Measurements from ENCODE around the gene NUDT22.

NUDT22 gene

DNA sequence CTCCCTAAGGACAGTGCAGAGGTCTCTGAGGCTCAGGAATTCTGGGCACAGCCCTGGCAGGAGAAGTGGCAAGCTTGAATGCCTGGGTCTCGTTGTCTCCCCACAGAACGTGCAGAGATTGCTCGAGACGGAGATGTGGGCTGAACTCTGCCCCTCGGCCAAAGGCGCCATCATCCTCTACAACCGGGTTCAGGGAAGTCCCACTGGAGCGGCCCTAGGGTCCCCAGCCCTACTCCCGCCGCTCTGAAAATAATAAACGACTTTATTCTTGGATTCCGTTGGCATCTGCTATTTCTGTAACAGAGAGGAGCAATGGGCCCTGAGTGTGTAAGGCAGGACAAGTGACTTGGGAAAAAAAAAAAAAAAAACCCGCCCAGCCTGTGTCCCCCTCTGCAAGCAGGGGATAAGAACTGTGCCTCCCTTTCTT, 3.7 kb downstream of the NUDT22 start:
- DNase-seq, result no peak

DNA sequence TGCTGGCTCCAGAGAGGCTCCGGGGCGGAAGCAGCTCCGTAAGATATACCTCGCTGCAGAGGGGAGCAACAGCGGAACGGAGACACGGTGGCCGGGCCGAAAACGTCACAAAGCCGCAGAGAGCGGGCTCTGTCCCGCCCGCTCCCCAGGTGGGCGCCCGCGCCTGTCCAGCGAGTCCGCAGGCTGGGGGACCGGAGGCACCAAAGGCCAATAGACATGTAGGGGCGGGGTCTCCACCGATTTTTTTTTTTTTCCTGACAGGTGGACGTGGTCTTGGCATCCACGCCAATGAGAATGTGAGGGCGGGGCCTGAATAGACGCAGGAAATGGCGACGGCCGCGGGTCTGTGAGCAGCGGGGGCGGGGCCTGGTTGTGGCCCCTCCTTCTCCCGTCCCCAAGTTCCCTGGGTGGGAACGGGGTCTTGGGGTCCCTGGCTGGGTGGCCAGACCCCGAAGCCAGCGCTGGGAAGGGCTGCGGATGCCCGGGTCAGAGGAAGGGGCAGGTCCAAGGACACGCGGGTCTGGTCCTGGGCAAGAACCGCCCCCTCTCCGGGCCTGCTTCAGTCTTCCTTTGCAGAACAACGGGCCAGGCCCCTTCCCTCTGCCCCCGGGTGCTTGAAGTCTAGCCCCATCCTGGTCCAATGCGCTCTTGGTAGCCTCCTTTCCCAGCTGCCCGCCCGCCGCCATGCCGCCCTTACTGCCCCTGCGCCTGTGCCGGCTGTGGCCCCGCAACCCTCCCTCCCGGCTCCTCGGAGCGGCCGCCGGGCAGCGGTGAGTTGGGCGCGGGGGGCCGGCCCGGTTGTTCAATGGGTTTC, 4.3 kb downstream of the NUDT22 start, which contains the start of gene DNAJC4:
DNAJC4 (plus strand) TSS at position 378 of the 814 bp plus-strand sequence; CDS start at position 685, 307 bp downstream.
- DNase-seq, result peak; percentile 77 to 90 (median 81)

DNA sequence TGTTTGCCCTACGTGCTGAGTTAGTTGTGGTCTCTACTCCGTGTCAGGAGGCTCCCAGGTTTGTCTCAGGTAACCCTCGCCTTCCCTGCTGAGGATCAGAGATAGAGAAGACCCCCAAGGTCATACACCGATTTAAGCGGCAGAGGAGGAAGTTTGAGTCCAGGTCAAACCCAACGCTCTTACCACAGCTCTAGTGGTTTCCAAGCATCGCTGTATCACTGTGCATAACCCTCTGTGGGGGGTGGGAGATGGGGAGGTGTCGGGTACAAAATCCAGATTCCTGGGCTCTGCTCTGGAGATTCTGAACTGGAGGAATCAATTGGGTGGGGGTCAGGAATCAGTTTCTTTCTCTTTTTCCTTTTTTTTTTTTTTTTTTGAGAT, 4.9 kb downstream of the NUDT22 start:
- DNase-seq, result no peak

DNA sequence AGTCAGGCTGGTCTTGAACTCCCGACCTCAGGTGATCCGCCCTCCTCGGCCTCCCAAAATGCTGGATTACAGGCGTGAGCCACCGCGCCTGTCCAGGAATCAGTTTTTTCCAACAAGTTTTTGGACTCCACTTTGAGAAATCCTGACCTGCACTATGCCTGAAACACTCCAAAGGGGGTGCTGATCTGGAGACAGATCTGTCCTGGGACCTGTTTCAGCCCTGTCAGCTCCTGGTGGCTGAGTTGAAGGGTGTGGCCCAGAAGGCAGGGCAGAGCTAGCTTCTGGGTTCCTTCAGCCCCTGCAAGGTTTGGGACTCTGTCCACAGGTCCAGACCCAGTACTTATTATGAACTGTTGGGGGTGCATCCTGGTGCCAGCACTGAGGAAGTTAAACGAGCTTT, 5.5 kb downstream of the NUDT22 start:
- DNase-seq, result no peak

DNA sequence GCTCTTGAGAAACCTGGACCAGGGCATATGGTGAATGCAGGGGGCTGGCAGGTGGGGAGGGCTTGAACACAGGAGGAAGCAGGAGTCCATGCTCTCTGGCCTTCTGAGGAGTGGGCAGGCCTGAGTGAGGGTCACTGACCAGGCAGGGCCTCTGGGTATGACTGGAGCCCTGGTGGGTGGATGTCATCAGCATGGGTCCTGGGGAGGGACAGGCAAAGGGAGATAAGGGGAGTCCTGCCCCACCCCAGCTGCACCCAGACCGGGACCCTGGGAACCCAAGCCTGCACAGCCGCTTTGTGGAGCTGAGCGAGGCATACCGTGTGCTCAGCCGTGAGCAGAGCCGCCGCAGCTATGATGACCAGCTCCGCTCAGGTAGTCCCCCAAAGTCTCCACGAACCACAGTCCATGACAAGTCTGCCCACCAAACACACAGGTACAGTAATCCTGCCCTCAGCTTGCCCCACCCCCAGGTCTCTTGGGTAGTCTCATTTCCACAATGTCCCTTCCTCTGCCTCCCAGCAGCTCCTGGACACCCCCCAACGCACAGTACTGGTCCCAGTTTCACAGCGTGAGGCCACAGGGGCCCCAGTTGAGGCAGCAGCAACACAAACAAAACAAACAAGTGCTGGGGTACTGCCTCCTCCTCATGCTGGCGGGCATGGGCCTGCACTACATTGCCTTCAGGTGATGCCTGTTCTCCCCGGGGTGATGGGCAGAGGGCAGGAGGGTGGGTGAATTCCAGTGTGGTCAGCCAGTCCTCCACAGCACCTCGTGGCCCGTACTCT, 6.3 kb downstream of the NUDT22 start:
- no peak for DNase-seq

DNA sequence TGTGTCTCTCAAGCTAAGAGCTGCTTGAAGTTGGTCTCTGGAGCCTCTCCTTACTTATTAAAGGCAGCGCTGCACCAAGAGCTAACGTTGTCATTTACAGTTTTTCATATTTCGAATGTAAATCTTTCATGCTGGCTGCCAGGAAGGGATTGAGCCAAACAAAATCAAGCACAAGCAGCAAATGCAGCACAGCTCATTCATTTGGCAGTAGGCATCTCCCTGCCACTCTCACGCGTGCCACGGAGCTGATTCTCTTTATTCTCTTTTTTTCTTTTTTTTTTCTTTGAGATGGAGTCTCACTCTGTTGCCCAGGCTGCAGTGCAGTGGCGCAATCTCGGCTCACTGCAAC, 6.9 kb downstream of the NUDT22 start:
- no peak for DNase-seq

DNA sequence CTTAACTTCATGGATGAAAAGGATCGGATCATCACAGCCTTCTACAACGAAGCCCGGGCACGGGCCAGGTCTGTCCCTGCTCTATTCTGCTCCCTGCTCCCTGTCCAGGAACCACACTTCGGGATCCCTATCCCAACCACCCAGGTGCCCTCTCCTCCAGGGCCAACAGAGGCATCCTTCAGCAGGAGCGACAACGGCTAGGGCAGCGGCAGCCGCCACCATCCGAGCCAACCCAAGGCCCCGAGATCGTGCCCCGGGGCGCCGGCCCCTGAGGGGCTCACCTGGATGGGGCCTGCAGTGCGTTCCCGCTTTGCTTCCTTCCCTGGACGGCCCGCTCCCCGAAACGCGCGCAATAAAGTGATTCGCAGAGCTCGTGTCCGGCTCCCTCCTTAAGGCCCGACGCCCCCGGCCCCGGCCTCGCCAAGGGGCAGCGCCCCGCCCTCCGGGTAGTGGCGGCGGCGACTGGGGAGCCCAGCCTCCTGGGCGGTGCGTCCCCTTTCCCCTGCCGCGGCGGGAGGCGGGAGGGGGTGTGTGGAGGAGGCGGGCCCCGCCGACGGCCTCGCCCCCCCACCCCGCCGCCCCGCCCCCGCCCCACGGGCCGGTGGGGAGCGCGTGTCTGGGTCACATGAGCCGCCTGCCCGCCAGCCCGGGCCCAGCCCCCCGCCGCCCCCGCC, 8.0 kb downstream of the NUDT22 start, which contains the start of gene VEGFB:
VEGFB (plus strand) TSS at position 672 of the 674 bp plus-strand sequence. CDS start 250 bp downstream, outside the sequence.
- DNase-seq, result peak; percentile 54 to 83 (median 62)

DNA sequence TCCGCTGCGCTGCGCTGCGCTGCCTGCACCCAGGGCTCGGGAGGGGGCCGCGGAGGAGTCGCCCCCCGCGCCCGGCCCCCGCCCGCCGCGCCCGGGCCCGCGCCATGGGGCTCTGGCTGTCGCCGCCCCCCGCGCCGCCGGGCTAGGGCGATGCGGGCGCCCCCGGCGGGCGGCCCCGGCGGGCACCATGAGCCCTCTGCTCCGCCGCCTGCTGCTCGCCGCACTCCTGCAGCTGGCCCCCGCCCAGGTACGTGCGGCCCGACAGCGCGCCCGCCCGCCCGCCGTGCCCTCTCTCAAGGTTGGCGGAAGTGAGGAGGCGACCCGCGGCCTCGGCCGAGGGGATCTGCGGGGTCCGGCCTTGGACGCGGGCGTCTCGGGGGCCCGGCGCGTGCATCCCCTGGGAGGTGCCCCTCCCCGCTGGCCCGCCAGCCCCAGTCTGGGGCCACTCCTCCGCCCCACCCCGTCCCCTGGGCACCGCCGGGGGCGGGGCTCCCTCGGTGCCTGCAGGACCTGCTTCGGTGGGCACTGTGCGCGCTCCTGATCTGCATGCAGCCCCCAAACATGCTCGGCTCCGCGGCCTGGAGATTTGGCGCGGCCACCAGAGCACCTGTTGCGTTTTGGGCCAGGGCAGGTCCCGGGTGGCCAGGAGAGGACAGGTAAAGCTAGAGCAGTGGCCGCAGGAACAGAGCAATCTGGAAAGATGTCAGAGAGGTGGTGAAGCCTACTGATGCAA, 8.7 kb downstream of the NUDT22 start:
- peak in 2 of 3 donors; percentile 39 to 74 for DNase-seq

DNA sequence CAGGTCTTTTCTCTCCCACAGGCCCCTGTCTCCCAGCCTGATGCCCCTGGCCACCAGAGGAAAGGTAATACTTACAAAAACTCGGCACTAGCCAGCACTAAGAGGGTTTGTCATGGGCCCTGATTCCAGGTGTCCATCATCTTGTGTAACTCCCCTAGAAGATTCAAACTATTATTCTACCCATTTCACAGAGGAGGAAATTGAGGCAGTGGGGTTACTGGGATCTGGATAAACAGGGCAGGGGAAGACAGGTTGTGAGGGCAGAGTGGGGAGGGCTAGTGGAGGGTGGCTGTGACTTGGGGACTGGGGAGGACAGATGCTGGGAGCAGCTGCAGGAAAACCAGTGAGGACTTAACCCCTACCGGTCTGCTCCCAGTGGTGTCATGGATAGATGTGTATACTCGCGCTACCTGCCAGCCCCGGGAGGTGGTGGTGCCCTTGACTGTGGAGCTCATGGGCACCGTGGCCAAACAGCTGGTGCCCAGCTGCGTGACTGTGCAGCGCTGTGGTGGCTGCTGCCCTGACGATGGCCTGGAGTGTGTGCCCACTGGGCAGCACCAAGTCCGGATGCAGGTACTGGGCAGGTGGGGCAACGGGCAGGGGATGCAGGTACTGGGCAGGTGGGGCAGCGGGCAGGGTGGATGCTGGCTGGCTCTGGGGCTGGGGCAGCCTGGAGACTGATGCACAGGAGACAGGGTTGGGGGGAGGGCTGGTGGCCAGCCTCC, 9.5 kb downstream of the NUDT22 start:
- no peak for DNase-seq

DNA sequence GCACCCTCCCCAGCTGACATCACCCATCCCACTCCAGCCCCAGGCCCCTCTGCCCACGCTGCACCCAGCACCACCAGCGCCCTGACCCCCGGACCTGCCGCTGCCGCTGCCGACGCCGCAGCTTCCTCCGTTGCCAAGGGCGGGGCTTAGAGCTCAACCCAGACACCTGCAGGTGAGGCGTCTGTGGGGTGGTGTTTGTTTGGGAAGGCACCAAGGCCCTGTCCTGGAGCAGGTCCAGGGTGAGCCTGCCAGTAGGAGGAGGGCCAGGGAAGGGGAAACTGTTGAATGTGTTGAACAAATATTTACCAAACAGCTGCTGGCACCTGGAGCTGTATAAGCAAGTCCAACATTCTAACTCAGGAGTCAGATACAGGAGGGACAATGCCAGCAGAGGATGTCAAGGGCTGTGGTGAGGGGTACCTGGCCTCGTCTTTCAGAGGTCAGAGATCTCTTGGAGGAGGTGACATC, 11.4 kb downstream of the NUDT22 start:
- DNase-seq, result no peak

DNA sequence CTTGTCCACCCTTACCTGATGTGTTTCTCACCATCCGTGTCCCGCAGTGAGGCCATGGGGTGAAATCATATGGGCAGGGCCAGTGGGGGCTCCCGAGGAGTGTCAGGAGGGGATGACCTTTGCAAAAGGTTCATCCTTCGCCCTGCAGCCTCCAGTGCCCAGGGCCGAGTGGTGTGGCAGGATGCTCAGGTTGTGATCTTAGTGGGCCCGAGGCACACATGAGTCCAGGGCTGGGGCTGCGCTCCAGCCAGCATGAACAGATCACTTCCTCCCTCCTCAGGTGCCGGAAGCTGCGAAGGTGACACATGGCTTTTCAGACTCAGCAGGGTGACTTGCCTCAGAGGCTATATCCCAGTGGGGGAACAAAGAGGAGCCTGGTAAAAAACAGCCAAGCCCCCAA, 12.0 kb downstream of the NUDT22 start:
- no peak for DNase-seq

DNA sequence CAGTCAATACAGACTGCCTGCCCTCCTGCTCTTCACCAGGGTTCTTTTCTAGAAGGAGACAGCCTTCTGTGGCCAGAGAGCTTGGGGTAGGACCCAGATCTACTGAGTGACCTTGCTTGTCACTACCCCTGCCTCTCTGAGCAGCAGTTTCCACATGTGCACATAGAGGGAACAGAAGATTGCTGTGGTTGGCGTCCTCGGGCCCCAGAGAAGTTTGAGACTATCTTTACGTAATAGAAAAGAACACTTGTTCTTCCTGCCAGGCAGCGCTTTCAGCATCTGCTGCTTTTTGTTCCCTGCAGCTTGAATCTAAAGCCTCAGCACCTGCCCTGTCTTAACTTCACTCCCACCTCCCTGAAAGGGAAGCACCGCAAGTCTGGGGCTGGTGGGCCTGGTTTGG, 12.9 kb downstream of the NUDT22 start:
- DNase-seq, result peak in 1 of 3 donors; percentile 32

DNA sequence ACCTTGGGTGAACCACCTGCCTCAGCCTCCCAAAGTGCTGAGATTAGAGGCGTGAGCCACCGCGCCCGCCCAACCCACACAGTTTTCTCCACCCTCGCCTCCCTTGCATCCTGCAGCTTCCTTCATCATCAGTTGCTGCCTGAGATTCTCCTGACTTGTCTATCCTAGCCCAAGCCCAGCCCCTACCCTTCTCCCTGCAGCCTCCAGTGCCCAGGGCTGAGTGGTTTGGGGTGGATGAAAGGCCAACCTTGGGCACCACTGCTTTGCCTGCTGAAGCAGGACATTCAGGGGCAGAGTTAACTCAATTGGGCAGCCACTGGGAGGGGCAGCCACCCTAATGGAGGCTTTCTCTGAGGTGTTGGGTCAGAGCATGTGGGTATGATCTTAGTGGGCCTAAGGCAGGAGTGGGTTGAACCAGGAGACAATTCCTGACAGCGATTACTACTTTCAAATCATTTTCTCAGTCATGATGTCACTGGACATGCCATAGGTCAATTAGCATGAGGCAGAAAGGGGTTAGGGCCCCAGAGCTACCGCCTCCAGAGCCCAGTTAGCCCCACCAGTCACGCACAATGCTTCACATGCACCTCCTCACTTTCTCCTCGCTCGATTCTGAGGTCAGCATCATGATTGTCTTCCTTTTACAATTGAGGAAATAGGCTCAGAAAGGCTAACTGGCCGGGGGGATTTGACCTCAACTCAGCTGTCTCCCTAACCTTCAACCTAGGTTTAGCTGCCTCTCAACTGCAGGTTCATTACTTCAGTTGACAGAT, 13.8 kb downstream of the NUDT22 start:
- peak; percentile 92 to 98 (median 94) for DNase-seq

DNA sequence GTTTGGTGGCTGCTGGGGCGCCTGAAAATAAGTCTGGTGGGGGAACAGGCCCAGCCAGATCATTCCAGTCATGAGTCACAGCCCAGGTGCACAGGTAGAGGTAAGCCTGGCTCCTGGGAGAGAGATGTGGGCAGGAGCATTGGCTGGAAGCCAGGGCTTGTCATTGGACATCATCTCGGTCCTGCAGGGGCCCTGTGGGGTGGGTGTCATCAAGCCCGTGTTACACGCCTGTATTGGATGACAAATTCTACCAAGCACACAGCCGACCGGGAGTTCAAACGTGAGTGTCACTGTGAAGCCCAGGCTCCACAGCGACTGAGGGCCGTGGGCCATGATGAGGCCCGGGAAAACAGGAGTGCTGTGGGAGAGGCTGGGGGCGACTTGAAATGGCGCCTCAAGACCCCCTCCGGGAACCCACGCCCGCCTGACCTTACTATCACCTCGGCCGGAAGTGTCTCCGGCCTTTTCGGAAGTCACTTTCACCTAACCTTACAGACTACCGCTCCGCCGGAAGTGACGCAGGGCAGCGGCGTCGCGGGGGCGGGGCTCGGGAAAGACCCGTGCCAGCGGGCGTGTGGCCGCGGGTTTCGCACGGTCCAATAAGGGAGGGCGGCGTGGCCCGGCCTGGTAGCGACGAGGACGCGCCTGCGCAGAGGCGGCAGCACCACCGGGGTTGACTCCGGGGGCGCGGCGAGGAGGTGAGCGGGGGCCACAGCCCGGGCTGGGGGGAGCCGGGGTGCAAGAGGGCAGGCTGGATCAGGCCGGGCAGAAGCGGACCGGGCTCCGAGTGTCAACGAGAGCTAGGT, 14.6 kb downstream of the NUDT22 start, which contains the start of gene FKBP2:
FKBP2 (plus strand) TSS at position 661 of the 806 bp plus-strand sequence. CDS start 1,293 bp downstream, outside the sequence.
- peak; percentile 99 to 100 (median 99) for DNase-seq

DNA sequence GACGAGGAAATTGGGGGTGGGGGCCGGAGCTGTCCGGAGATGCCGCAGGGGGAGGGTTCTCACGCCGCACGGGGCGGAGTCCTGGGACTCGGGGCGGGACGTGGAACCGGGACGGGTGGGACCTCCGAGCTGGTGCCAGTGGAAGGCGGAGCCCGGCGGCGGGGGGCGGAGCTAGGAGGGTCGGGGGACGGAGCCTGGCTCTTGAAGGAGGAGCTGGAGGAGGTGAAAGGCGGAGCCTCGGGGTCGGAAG, 15.1 kb downstream of the NUDT22 start:
- peak in 2 of 3 donors; percentile 100 for DNase-seq

DNA sequence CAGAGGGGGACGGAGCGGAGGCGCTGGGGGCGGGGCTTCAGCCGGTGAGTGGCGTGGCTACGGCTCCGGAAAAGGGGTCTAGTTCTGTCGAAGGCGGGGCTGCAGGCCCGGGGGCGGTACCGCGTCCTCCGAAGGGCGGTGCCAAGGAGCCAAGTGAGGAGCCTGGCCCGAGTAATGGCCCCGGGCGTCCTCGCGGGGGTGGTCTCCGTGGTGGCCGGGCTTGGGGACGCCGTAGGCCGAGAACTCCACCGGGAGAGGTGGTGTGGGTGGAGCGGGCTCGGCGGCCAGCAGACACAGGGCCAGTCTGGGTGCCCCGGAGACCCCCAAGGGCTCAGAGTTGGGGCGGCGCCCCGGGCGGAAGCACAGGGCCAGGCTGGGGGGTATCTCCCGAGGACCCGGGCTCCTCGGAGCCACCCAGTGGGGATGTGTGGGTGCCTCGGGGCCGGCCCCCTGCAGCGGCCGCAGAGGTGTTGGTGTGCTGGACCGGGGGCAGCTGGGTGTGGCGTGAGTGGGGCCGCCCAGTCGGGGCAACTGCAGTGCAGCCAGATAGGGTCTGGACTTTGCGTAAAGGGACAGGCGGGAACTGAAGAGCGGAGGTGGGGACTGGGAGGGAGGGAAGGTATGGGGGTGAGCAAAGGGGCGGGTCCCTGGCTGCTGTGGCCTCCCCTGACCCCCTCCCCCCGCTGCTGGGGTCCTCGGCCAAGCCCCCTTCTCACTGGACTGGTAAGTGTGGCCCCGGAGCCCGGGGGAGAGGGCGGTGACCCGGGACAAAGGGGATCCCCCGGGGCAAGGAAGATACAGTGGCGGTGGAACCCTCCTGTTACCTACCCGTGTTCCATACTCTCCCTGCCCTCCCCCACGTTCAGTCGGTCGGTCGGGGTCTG, 15.7 kb downstream of the NUDT22 start:
- DNase-seq, result peak; percentile 27 to 100 (median 32)

DNA sequence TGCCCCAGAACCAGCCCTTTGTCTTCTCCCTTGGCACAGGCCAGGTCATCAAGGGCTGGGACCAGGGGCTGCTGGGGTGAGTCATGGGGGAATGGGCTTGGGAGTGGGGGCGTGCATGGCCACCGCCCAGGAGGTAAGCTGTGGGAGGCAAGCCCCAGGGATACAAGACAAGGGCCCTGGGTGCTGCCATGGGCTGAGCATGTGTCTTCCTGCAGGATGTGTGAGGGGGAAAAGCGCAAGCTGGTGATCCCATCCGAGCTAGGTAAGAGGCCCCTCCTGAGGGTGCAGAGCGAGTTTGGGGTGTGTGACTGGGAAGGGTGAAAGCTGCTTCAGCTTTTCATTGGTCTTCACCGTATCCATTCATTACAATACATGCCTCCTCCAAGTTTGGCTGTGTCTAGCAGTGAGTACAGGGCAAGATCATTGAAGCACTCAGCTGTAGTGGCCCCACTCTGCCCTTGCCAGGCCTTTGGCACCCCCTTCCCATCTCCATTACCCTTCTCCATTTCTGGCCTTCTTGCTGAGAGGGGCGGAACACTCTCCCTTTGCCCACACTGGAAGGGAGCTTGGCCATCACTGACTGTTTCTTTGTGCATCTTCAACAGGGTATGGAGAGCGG, 17.3 kb downstream of the NUDT22 start:
- DNase-seq, result no peak

DNA sequence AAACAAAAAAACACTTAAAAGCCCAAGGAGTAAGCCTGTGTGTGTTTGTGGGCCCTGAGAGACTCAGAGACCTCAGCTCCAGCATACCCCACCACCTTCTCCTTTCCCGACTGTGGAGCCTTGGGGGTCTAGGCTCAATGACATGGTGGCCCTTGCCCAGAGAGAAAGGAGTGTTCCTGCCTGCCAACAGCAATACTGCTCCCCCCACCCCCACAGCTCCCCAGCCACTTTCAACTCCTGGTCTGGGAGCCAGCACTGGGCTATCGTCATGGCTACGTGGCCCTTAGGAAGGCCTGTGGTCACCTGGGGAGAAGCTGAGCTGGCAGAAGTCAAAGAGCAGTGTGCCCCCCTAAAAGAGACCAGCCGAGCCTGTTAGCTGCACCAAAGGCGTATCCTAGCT, 18.0 kb downstream of the NUDT22 start:
- no peak for DNase-seq

DNA sequence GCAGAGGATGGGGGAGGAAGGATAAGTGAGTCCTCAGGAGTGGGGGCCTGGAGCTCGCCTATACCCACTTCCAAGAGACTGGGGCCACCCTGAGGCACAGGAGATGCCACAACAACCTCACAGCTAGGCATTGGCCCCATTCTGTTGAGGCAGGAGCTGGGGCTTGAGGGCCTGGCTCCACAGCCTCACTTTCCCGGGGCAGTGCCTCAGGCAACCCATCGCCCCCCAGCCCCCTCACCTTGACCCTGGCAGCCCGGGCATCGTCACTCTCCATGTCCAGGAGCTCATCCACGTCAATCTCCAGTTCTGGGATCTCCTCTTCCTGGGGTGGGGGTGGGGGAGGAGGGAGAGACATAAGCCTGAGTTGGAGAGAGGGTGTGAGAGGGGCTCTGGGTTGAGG, 18.9 kb downstream of the NUDT22 start:
- DNase-seq, result no peak
